Measurements from ENCODE around the gene PPP1R18. TPM values are rescaled to one million over a fixed set of nuclear protein-coding genes. Genes with fewer than 3 reads are reported as not detected.

PPP1R18 gene
- polyA plus RNA-seq, 3 donors, result 58.5 to 226 (median 78.9) TPM

DNA sequence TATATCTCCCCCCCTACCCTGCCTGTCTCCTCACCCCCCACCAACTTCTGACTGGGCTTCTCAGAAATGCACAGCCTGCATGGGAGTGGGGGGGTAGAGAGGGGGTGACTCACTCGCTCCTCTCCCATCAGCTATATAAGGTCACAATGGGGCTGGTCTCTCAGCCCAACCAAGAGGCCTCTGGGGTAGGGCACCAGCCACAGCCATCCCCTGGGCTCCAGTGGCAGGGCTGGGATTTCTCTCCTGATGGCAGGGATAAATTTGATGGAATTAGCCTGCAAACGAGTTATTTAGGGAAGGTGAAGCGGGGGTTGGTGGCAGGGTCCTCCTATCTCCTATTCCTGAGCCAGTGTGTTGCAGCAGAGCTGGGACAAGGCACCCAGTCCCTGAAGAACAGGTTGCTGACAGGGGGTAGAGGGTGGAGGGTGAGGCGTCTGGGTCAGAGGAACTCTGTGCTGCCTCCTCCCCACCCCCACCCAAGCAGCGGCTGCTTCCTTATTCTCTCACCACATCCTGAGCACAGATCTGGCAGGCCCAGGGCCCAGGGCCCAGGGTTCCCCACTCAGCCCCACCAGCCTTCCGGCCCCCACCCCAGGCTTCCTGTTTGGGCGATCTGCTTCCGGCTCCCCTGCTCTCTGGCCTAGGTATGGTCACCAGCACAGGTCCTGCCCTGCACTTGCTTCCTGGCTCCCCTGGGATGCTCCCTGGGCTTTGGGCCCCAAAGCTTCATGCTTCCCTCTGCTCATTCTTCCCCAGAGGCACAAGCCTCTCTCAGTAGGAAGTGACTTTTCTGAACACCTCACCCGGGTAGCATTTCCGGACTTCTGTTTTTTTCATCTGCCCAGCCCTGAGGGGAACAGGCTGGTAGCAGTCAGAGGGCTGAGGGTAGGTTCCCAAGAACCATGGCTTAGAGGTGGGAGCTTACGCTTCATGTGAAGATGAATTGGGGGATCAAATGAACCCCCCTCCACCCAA is 4.0 kb downstream of the PPP1R18 start:
- TF ChIP-seq, protein P1, sequence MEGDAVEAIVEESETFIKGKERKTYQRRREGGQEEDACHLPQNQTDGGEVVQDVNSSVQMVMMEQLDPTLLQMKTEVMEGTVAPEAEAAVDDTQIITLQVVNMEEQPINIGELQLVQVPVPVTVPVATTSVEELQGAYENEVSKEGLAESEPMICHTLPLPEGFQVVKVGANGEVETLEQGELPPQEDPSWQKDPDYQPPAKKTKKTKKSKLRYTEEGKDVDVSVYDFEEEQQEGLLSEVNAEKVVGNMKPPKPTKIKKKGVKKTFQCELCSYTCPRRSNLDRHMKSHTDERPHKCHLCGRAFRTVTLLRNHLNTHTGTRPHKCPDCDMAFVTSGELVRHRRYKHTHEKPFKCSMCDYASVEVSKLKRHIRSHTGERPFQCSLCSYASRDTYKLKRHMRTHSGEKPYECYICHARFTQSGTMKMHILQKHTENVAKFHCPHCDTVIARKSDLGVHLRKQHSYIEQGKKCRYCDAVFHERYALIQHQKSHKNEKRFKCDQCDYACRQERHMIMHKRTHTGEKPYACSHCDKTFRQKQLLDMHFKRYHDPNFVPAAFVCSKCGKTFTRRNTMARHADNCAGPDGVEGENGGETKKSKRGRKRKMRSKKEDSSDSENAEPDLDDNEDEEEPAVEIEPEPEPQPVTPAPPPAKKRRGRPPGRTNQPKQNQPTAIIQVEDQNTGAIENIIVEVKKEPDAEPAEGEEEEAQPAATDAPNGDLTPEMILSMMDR (IDR thresholded peaks at IDR 0.05), result no peak

GRCh38 chr6:30681766-30682142 is 4.7 kb downstream of the PPP1R18 start:
- DNase-seq, result no peak
- Histone ChIP-seq H3K36me3 (replicated peaks in 1 of 2; ENCODE audit: control insufficient read depth in 1 of 2, insufficient read depth in 2 of 2, low read length in 2 of 2) (peaks cover 33 to 34% of the 10 kb centered on the region in 2 donors), H3K4me3 (replicated peaks in 1 of 3; ENCODE audit: low read depth in 2 of 3, low read length in 3 of 3) (peak overlapping the region; percentile 96 to 100 (median 96)), H2AFZ (ENCODE audit: insufficient read depth, low read depth, low read length, poor library complexity, severe bottlenecking) (no peak overlapping the region), H3K9ac (ENCODE audit: insufficient read depth, low read length, poor library complexity, severe bottlenecking) (peak overlapping the region; percentile 99), H3K4me1 (ENCODE audit: control insufficient read depth in 1 of 2, insufficient read depth in 2 of 2, low read length in 2 of 2) (peaks cover 46 to 62% of the 10 kb centered on the region in 2 donors), H3K79me2 (ENCODE audit: insufficient read depth, low read length) (peaks cover 97% of the 10 kb centered on the region), H3K27ac (ENCODE audit: low read depth in 1 of 2, low read length in 2 of 2) (peak overlapping the region; percentile 99), H3K27me3 (ENCODE audit: control insufficient read depth in 2 of 2, insufficient read depth in 2 of 2, low read length in 2 of 2) (no peaks in the 10 kb centered on the region), H4K20me1 (ENCODE audit: insufficient read depth, low read length) (peaks cover 92% of the 10 kb centered on the region), H3K4me2 (replicated peaks; ENCODE audit: extremely low read depth, low read length, poor library complexity, severe bottlenecking) (peak overlapping the region; percentile 100), H3K9me3 (replicated peaks in 1 of 2; ENCODE audit: control insufficient read depth in 1 of 2, insufficient read depth in 1 of 2, low read length in 2 of 2) (no peaks in the 10 kb centered on the region)
- H3K4me1 Mint-ChIP-seq, result peaks cover 47% of the 10 kb centered on the region
- H3K27me3 Mint-ChIP-seq (ENCODE audit: low read depth in 3 of 3), result peaks cover 0 to 3% (median 0%) of the 10 kb centered on the region in 3 donors
- H3K27ac Mint-ChIP-seq, result peak overlapping the region; percentile 97 to 100 (median 99)
- H3K9me3 Mint-ChIP-seq, result peaks cover 0 to 1% (median 0%) of the 10 kb centered on the region in 7 donors
- peak overlapping the region; percentile 94 to 99 for H3K4me3 Mint-ChIP-seq
- peaks cover 58 to 75% of the 10 kb centered on the region in 2 donors for H3K36me3 Mint-ChIP-seq
- intact Hi-C loops (cut with micrococcal nuclease), result loop anchor here in 1 of 2 donors (5.0 kb wide), 1 partner anchor 64 kb away; the partner anchor contains the start of genes MRPS18B and PPP1R10
- 0% methylated on average over 1 of the region's 4 CpGs for WGBS (ENCODE audit: insufficient coverage)
- TF ChIP-seq, protein P1 (IDR thresholded peaks at IDR 0.05), result no peak

More for the DNA sequence above, 4.0 kb downstream of the PPP1R18 start:
- Mint-ChIP-seq H3K27ac (peak overlapping the region; percentile 97 to 100 (median 99)), H3K4me1 (peaks cover 47% of the 10 kb centered on the region), H3K27me3 (ENCODE audit: low read depth in 3 of 3) (peaks cover 0 to 5% (median 0%) of the 10 kb centered on the region in 3 donors), H3K9me3 (peaks cover 0 to 1% (median 0%) of the 10 kb centered on the region in 7 donors), H3K36me3 (peaks cover 52 to 68% of the 10 kb centered on the region in 2 donors), H3K4me3 (peak overlapping the region; percentile 94 to 99)
- peak; percentile 91 to 93 (median 92) for DNase-seq
- H2AFZ ChIP-seq (ENCODE audit: insufficient read depth, low read depth, low read length, poor library complexity, severe bottlenecking), result peak overlapping the region; percentile 28
- peak overlapping the region; percentile 99 for H3K9ac ChIP-seq (ENCODE audit: insufficient read depth, low read length, poor library complexity, severe bottlenecking)
- peaks cover 95% of the 10 kb centered on the region for H3K79me2 ChIP-seq (ENCODE audit: insufficient read depth, low read length)
- WGBS (ENCODE audit: insufficient coverage), result 0% methylated on average over 4 of the region's 11 CpGs
- peak overlapping the region; percentile 100 for H3K4me2 ChIP-seq (replicated peaks; ENCODE audit: extremely low read depth, low read length, poor library complexity, severe bottlenecking)
- peaks cover 85% of the 10 kb centered on the region for H4K20me1 ChIP-seq (ENCODE audit: insufficient read depth, low read length)
- peaks cover 26 to 27% of the 10 kb centered on the region in 2 donors for H3K36me3 ChIP-seq (replicated peaks in 1 of 2; ENCODE audit: control insufficient read depth in 1 of 2, insufficient read depth in 2 of 2, low read length in 2 of 2)
- H3K4me1 ChIP-seq (ENCODE audit: control insufficient read depth in 1 of 2, insufficient read depth in 2 of 2, low read length in 2 of 2), result peaks cover 46 to 63% of the 10 kb centered on the region in 2 donors
- peak overlapping the region; percentile 99 for H3K27ac ChIP-seq (ENCODE audit: low read depth in 1 of 2, low read length in 2 of 2)
- intact Hi-C loops (cut with micrococcal nuclease), result loop anchor here in 1 of 2 donors (5.0 kb wide), 1 partner anchor 65 kb away; the partner anchor contains the start of genes MRPS18B and PPP1R10
- H3K4me3 ChIP-seq (replicated peaks in 1 of 3; ENCODE audit: low read depth in 2 of 3, low read length in 3 of 3), result peak overlapping the region; percentile 96 to 100 (median 96)
- H3K27me3 ChIP-seq (ENCODE audit: control insufficient read depth in 2 of 2, insufficient read depth in 2 of 2, low read length in 2 of 2), result no peaks in the 10 kb centered on the region
- H3K9me3 ChIP-seq (replicated peaks in 1 of 2; ENCODE audit: control insufficient read depth in 1 of 2, insufficient read depth in 1 of 2, low read length in 2 of 2), result no peaks in the 10 kb centered on the region
